ENCODE data around the gene ANKRD26.
"Not testable (repeated sequence)": the region's sequence is repeated elsewhere in the genome, so short reads cannot be mapped to it uniquely, and the experiment has no call there.

Gene ANKRD26

GRCh38 chr10:27099916-27100812, at the start of gene ANKRD26:
ANKRD26 (minus strand) TSS chr10:27100494; CDS start chr10:27100326, 168 bp downstream.
- in situ Hi-C loops (cut with MboI; ENCODE audit: low sequenced_read_pairs) = no loop called here

- in situ Hi-C loops (cut with MboI; ENCODE audit: low sequenced_read_pairs) = no loop called here
These were observed 47.4 kb upstream of the ANKRD26 start for GRCh38 chr10:27147701-27148100.

- in situ Hi-C loops (cut with MboI; ENCODE audit: low sequenced_read_pairs) = no loop called here
These were observed 45.6 kb upstream of the ANKRD26 start for GRCh38 chr10:27145937-27146336.

- in situ Hi-C loops (cut with MboI; ENCODE audit: low sequenced_read_pairs) = no loop called here
These were observed 43.4 kb upstream of the ANKRD26 start for GRCh38 chr10:27143686-27144085.

- in situ Hi-C loops (cut with MboI; ENCODE audit: low sequenced_read_pairs) = no loop called here
These were observed 38.0 kb upstream of the ANKRD26 start for GRCh38 chr10:27138277-27138676.

GRCh38 chr10:27134371-27134770, 34.1 kb upstream of the ANKRD26 start:
- in situ Hi-C loops (cut with MboI; ENCODE audit: low sequenced_read_pairs) = no loop called here

- in situ Hi-C loops (cut with MboI; ENCODE audit: low sequenced_read_pairs) = no loop called here
These were observed 7.9 kb upstream of the ANKRD26 start for GRCh38 chr10:27108165-27108564.

GRCh38 chr10:27104919-27105318, 4.6 kb upstream of the ANKRD26 start:
- in situ Hi-C loops (cut with MboI; ENCODE audit: low sequenced_read_pairs) = no loop called here

GRCh38 chr10:27100813-27101347, 586 bp upstream of the ANKRD26 start:
- in situ Hi-C loops (cut with MboI; ENCODE audit: low sequenced_read_pairs) = no loop called here

GRCh38 chr10:27099448-27099847, 846 bp downstream of the ANKRD26 start:
- in situ Hi-C loops (cut with MboI; ENCODE audit: low sequenced_read_pairs) = no loop called here

- in situ Hi-C loops (cut with MboI; ENCODE audit: low sequenced_read_pairs) = no loop called here
These were observed 11.9 kb downstream of the ANKRD26 start for GRCh38 chr10:27088119-27089044.

- in situ Hi-C loops (cut with MboI; ENCODE audit: low sequenced_read_pairs) = no loop called here
These were observed 27.7 kb downstream of the ANKRD26 start for GRCh38 chr10:27072436-27073114.

GRCh38 chr10:27068217-27068891, 31.9 kb downstream of the ANKRD26 start:
- in situ Hi-C loops (cut with MboI; ENCODE audit: low sequenced_read_pairs) = no loop called here

- in situ Hi-C loops (cut with MboI; ENCODE audit: low sequenced_read_pairs) = no loop called here
These were observed 35.2 kb downstream of the ANKRD26 start for GRCh38 chr10:27065084-27065483.

- in situ Hi-C loops (cut with MboI; ENCODE audit: low sequenced_read_pairs) = no loop called here
These were observed 47.6 kb downstream of the ANKRD26 start for GRCh38 chr10:27052656-27053055.

GRCh38 chr10:27045247-27045646, 55.0 kb downstream of the ANKRD26 start:
- in situ Hi-C loops (cut with MboI; ENCODE audit: low sequenced_read_pairs) = not testable (repeated sequence)

GRCh38 chr10:27041196-27041595, 59.1 kb downstream of the ANKRD26 start:
- in situ Hi-C loops (cut with MboI; ENCODE audit: low sequenced_read_pairs) = no loop called here

- in situ Hi-C loops (cut with MboI; ENCODE audit: low sequenced_read_pairs) = no loop called here
These were observed 62.1 kb downstream of the ANKRD26 start for GRCh38 chr10:27038168-27038567.

- in situ Hi-C loops (cut with MboI; ENCODE audit: low sequenced_read_pairs) = no loop called here
These were observed 65.1 kb downstream of the ANKRD26 start for GRCh38 chr10:27035163-27035562.

- in situ Hi-C loops (cut with MboI; ENCODE audit: low sequenced_read_pairs) = no loop called here
These were observed 70.2 kb downstream of the ANKRD26 start for GRCh38 chr10:27030060-27030459.
